SU-DHL-6 (cell line): Measurements from ENCODE around the gene FOXF1.

Experiments
- H2AFZ ChIP-seq: fragments of 200-600 bp; sonication (generic); 2 replicates; pipeline ENCODE4 v1.6.1; 2014; ENCODE audit warnings: low read depth, mild to moderate bottlenecking, moderate library complexity, mixed read lengths, antibody characterized with exemption, low read length; ENCODE audit not compliant: severe bottlenecking
- H3F3A ChIP-seq: fragments of 200-600 bp; shearing (Covaris generic); 2 replicates; pipeline ENCODE4 v1.6.0; 2016; ENCODE audit warnings: antibody characterized with exemption, mild to moderate bottlenecking; ENCODE audit not compliant: insufficient read depth
- H3K27ac ChIP-seq: fragments of 200-600 bp; sonication (generic); 2 replicates; pipeline ENCODE4 v1.5.1; 2016; ENCODE audit warnings: low read depth, mild to moderate bottlenecking, low read length, moderate library complexity, mixed read lengths
- H3K27me3 ChIP-seq: fragments of 200-600 bp; sonication (generic), shearing (Covaris generic); 2 replicates; pipeline ENCODE4 v1.6.0; 2014; ENCODE audit warnings: mild to moderate bottlenecking, low read length
- H3K36me3 ChIP-seq: fragments of 200-600 bp; sonication (generic); 2 replicates; pipeline ENCODE4 v1.6.1; 2014; ENCODE audit warnings: mild to moderate bottlenecking, low read length, mixed read lengths
- H3K4me2 ChIP-seq: fragments of 300-600, 200-600 bp; shearing (Covaris generic), sonication (generic); 2 replicates; pipeline ENCODE4 v1.6.0; 2014; ENCODE audit warnings: low read length, low read depth, mild to moderate bottlenecking; ENCODE audit not compliant: poor library complexity, severe bottlenecking
- H3K4me3 ChIP-seq: fragments of 200-600 bp; sonication (generic); 2 replicates; pipeline ENCODE4 v1.5.1; 2014; ENCODE audit warnings: antibody characterized with exemption, low read length, mild to moderate bottlenecking, mixed read lengths; ENCODE audit not compliant: insufficient read depth, poor library complexity, severe bottlenecking
- H3K79me2 ChIP-seq: fragments of 200-600 bp; sonication (generic); 2 replicates; pipeline ENCODE4 v1.6.1; 2014; ENCODE audit warnings: mild to moderate bottlenecking, low read length, moderate library complexity; ENCODE audit not compliant: insufficient read depth
- H3K9ac ChIP-seq: fragments of 200-600 bp; sonication (generic); 2 replicates; pipeline ENCODE4 v1.7.0; 2014; ENCODE audit warnings: mild to moderate bottlenecking, low read length
- H3K9me2 ChIP-seq: fragments of 200-600 bp; sonication (generic); replicated peaks from 2 replicates; pipeline ENCODE4 v1.6.1; 2014; ENCODE audit warnings: low read length; ENCODE audit not compliant: insufficient read depth
- H3K9me3 ChIP-seq: fragments of 200-600 bp; sonication (generic); 2 replicates; pipeline ENCODE4 v1.6.1; 2014; ENCODE audit warnings: low read length, mixed read lengths; ENCODE audit not compliant: insufficient read depth
- H4K20me1 ChIP-seq: fragments of 200-600 bp; sonication (generic); 2 replicates; pipeline ENCODE4 v1.6.1; 2014; ENCODE audit warnings: low read depth, mild to moderate bottlenecking, antibody characterized with exemption, low read length, moderate library complexity, mixed read lengths
- CTCF ChIP-seq: fragments of 200-600 bp; sonication (generic); IDR thresholded peaks from one replicate; pipeline ENCODE4 v1.5.1; 2017; ENCODE audit warnings: antibody characterized with exemption, mild to moderate bottlenecking, low read length, moderate library complexity; ENCODE audit not compliant: insufficient read depth, poor library complexity, severe bottlenecking
- EZH2phosphoT487 ChIP-seq: fragments of 200-600 bp; sonication (generic), shearing (Covaris generic); conservative IDR thresholded peaks from 2 replicates; pipeline ENCODE4 v1.6.1; 2018; ENCODE audit warnings: mild to moderate bottlenecking, antibody characterized with exemption, low read length, moderate library complexity, mixed read lengths

Gene FOXF1

GRCh38 chr16:86528061-86528929, 18.0 kb downstream of the FOXF1 start:
- Histone ChIP-seq H3K27ac (no peak overlapping the region), H3K27me3 (no peaks in the 10 kb centered on the region), H3K9me2 (no peaks in the 10 kb centered on the region), H2AFZ (no peak overlapping the region), H3K79me2 (no peaks in the 10 kb centered on the region), H3K9ac (no peak overlapping the region), H4K20me1 (no peaks in the 10 kb centered on the region), H3K4me3 (no peak overlapping the region), H3F3A (no peaks in the 10 kb centered on the region), H3K36me3 (no peaks in the 10 kb centered on the region), H3K4me2 (no peak overlapping the region), H3K9me3 (no peaks in the 10 kb centered on the region)
- TF ChIP-seq CTCF (no peak), EZH2phosphoT487 (no peak)

- H3K27ac ChIP-seq, result no peak overlapping the region
- H3K79me2 ChIP-seq, result no peaks in the 10 kb centered on the region
- no peaks in the 10 kb centered on the region for H4K20me1 ChIP-seq
- H3K9me3 ChIP-seq, result no peaks in the 10 kb centered on the region
- no peak overlapping the region for H3K4me3 ChIP-seq
- no peaks in the 10 kb centered on the region for H3K27me3 ChIP-seq
- H3K9ac ChIP-seq, result no peak overlapping the region
- no peak overlapping the region for H3K4me2 ChIP-seq
- TF ChIP-seq CTCF (no peak), EZH2phosphoT487 (no peak)
- no peaks in the 10 kb centered on the region for H3K9me2 ChIP-seq
- H2AFZ ChIP-seq, result no peak overlapping the region
- H3F3A ChIP-seq, result no peaks in the 10 kb centered on the region
- no peaks in the 10 kb centered on the region for H3K36me3 ChIP-seq
These were observed 18.8 kb downstream of the FOXF1 start for GRCh38 chr16:86529160-86529559.

- no peaks in the 10 kb centered on the region for H3F3A ChIP-seq
- H3K9me3 ChIP-seq, result no peaks in the 10 kb centered on the region
- no peaks in the 10 kb centered on the region for H3K79me2 ChIP-seq
- no peaks in the 10 kb centered on the region for H3K36me3 ChIP-seq
- H2AFZ ChIP-seq, result no peak overlapping the region
- no peak overlapping the region for H3K9ac ChIP-seq
- no peak overlapping the region for H3K4me2 ChIP-seq
- H3K27ac ChIP-seq, result no peak overlapping the region
- H3K4me3 ChIP-seq, result no peak overlapping the region
- H3K27me3 ChIP-seq, result no peaks in the 10 kb centered on the region
- H3K9me2 ChIP-seq, result no peaks in the 10 kb centered on the region
- H4K20me1 ChIP-seq, result no peaks in the 10 kb centered on the region
- TF ChIP-seq EZH2phosphoT487 (no peak), CTCF (no peak)
These were observed 20.2 kb downstream of the FOXF1 start for GRCh38 chr16:86530251-86531190.
